GM19468 (cell line): ENCODE data around the gene KLF13.

Source experiments
- ATAC-seq: cut with Tn5 transposase; IDR thresholded peaks from one replicate; pipeline ENCODE4 v1.9.1; 2021; ENCODE audit warnings: mild to moderate bottlenecking, moderate library complexity, moderate number of reproducible peaks; ENCODE audit not compliant: unreplicated experiment; ENCODE audit errors: extremely low read depth

KLF13 gene

DNA sequence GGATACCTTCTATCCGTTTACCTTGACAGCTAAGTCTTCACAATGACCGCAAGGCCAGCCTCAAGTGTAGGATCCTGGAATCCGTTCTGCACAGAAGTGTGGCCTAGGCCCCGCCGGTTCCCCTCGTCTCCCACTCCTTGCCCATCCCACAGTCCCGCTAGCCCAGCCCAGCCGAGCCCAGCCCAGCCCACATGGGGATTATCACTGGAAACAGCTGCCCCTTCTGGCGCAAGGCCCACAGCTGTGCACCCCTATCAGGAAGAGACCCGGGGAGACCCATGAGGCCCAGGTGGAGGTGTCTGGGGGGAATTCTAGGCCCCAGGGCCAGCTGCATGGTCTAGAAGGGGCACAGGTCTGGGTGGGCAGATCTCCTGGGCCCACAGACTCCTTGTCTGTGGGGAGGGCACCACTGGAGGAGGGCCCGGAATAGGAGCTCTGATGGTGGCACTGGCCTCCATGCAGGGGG is 27.9 kb upstream of the KLF13 start:
- ATAC-seq = no peak

DNA sequence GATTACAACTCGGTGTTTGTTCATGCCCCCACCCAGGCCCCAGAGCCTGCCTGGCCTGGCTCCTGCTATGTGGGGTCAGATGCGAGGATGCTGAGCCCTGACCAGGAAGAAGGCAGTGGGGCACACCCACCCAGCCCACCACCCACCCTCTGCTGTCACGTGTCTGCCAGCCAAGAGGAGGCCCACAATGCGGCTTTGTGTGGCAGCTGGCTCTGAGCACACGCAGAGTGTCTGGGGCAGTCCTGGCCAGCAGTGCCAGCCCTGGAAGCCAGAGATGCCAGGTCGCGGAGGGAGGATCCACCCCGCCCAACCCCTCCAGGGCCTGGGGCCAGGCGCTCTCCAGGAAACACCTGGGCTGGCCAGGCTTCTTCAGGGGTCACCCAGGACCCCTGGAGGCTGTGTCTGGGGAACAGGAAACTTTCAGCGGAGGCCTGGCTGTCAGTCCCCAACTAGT is 26.4 kb upstream of the KLF13 start:
- no peak for ATAC-seq

DNA sequence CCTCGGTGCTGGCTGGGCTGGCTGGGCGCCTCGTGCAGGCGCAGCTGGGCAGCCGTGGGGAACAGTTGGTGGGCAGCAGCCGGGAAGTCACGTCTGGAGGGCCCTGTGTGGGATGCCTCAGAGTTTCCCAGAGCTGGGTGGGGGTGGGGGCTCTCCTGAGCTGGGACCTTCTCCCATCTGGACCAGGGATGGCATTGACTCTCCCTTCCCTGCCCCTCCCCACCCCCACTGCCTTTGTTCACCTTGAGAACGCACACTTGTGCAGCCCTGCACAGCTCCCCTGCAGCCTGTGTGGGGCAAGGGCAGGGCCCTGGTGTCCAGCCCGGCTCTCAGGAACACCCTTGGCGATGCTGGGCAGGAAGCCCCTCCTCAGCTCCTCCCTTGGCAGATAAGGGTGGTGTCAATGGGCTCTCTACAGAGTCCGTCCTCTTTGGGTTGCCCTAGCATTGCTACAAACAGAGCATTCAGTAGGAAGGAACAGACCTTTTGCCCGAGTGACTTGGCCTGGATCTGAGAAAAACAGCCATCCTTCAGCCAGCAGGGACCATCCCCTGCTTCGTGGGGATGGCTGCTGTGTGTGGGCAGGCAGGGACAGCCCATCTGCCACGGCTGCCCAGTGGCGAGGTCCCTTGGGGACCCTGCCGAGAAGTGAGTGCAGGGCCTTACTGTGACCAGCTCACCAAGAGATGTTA is 25.5 kb upstream of the KLF13 start:
- no peak for ATAC-seq

- no peak for ATAC-seq
These were observed 25.0 kb upstream of the KLF13 start for GRCh38 chr15:31301673-31301990.

- no peak for ATAC-seq
These were observed 24.5 kb upstream of the KLF13 start for GRCh38 chr15:31302029-31302657.

DNA sequence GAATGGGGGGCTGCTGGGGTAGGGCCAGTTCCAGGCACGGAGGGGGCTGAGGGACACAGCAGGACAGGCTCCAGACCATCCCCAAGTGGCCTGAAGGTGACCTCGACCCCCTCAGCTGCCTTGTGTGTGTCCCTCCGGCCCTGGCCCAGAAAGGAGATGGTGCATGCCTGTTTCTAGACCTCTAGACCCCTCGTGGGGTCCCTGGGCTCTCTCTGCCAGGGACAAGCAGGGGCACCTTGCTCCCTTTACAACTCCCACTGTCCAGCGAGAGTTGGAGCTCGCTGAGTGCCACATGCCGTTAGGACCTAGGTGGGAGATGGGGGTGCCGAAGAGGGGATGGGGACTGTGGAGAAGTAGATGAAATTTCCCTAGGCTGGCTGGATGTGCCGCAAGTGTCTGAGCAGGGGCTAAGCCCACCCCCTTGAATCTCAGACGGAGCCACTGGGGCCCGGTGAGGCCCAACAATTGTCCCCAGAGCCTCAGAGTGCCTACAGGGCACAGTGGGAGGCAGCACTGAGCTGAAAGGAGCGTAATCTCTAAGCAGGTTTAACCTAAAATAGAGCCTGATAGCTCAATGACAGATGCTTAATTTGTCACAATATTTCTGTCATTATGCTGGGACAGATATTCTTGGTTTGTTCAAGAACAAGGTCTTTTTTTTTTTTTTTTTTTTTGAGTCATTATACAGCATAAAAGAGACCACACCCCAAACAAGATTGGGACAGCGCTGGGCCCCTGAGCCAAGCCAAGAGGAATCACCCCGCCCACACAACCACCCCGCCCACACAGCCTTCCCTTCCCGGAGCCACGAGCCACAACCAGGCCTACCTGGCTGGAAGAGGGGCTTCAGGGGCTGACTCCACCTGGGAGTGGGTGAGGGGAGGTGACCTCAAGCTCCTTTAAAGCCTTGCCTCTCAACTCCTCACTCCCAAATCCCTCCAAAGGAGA is 23.6 kb upstream of the KLF13 start:
- ATAC-seq = no peak

DNA sequence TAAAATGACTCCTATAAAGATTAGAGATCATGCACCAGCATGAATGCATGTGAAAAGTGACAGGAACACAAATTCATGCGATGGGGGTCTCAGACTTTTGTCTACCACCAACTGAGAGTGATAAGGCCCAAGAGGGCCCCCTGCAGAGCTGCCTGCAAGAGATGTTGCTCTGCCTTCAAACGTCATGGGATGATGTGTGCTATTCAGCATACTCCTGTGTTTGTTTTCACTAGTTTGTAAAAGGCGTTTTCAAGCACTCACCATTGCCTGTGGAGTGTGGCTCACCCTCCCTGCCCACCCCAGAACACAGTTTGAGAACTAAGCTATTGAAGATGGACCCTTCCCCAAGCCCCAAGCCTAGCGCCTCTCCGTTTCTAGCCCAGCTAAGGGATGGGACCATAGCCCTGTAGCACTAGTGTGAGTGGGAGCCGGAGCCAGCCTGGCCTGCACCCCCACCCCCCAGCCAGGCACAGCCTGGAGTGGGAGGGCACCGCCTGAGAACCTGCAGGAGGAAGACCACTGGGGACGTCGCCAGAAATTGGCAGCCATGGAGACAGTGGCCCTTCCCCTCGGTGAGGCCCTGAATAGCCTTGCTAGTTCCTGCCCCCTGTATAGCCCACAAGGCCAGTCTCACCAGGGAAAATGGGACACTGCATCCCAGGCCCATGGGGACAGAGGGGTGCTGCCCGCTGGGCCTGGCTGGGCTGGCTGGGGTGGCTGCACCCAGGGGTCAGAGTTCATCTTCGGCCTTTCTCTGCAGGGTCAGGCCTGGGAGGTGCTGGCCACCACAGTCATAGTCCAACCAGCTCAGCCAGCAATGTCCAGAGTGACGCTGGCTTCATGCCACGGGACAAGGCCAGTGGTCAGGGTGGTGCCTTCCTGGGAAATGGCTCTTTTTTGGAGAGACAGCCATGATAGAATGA is 22.6 kb upstream of the KLF13 start:
- ATAC-seq = no peak

GRCh38 chr15:31304751-31305365 is 21.8 kb upstream of the KLF13 start:
- ATAC-seq = no peak

DNA sequence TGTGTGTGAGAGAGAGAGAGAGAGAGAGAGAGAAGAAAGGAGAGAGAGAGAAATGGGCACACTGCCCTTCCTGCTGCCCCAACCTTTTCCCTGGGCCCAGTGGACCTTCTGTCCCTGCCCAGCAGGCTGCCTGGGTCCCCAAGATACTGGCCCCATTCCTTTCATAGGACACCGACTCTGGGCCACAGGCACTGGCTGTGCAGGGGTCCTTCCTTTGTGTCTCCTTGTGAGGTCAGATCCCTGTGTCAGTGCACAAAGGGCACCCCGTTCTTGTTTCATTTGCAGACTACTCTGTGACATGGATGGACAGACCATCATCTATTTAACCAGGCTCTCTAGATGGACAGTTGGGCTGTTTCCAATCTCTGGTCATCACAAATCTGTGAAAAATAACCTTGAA is 21.3 kb upstream of the KLF13 start:
- ATAC-seq = no peak

- no peak for ATAC-seq
These were observed 20.7 kb upstream of the KLF13 start for GRCh38 chr15:31305796-31306425.

DNA sequence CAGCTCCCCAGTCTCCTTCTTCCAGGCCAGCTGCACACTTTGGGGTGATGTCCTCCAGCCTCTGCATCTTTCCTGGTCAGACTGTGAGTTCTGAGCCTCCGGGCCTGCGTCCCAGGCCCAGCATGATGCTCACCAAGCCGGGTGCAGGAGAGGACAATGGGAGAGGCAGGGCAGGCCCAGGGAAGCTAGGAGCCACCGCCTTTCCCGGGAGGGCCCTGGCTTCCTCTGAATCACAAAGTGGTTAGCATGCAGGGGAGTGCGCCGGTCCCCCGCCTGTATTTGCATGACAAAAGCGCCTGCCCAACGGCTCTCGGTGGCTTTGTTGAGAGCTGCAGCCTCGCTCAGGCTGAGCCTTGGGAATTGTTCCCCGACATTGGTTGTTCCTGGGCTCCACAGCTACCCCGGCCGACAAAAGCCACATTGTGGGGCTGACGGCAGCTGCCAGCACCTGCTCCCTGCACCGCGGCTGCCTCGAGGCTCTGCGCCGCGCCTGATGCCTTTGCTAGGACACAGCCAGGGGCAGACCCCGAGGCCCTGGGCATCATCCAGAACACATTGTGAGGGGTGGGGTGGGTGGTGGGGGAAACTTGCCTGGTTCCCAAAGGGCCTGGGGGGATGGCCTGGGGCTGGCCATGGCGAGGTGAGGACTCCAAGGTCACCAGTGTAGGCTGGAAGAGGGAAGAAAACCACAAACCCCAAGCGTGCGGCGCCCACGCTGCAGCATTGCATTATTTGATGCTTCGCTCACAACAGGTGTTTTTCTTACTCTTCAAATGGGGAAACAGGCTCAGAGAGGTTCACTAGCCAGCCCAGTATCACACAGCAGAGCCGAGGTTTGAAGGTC is 20.0 kb upstream of the KLF13 start:
- ATAC-seq = no peak

DNA sequence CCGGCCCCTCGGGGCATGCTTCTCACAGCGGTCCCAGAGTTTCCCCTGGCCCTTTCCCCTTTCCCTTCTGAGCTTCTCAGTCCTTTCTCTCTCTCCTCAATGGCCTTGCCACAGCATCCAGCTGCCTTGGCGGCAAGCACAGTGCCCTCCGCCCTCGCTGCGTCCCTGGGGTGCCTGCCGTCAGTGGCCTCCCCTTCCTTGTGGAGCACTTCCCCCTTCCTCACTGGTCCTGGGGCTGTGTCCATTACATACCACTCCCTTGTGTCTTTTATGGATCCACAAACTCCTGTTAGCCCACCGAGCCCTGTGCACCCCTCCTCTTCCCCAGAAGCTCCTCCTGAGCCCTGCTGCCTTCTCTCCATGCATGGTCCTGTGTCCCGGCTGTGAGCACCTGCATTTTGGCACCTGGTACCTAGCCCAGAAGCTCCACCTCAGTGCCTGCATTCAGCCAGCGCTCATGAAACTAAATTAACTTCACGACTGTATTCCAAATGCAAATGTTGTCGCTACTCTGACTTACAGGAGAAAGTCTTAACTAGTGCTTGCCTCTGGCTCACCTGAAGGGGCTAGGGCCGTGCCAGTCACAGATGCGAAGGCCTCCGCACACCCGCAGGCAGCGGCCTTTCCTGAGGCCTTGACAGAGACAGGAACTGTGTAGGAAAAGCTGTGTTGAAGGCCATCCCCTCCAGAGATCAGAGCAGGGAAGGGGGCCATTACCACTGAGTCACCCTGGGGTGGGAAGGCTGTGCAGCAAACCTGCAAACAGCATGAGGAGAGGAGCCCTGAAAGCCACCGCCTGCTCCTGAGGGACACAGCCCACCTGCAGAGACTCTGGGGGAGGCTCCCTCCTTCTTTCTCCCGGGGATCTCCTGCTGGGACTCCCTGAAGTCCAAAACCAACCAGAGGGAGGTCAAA is 19.1 kb upstream of the KLF13 start:
- ATAC-seq = no peak

DNA sequence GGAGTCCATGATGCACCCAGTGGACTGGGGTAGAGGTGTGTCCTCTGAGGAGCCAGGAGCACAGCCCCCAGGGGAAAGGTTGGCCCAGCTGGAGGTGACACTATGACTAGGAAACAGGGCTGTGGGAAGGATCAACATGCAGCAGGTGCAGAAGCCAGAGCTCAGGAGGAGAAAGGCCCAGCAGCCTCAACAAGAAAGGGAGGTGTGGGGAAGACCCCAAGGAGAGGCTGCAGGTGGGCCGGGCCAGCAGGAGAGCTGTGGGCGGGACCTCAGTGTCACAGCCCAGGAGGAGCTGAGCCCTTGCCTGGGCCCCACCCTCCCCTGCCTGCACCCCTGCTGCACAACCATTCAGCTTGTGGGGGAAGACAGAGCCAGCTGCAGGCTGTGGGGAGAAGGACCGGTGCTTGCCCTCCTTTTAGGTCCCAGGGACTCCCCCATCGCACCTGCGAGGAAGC is 18.4 kb upstream of the KLF13 start:
- peak; percentile 37 for ATAC-seq

DNA sequence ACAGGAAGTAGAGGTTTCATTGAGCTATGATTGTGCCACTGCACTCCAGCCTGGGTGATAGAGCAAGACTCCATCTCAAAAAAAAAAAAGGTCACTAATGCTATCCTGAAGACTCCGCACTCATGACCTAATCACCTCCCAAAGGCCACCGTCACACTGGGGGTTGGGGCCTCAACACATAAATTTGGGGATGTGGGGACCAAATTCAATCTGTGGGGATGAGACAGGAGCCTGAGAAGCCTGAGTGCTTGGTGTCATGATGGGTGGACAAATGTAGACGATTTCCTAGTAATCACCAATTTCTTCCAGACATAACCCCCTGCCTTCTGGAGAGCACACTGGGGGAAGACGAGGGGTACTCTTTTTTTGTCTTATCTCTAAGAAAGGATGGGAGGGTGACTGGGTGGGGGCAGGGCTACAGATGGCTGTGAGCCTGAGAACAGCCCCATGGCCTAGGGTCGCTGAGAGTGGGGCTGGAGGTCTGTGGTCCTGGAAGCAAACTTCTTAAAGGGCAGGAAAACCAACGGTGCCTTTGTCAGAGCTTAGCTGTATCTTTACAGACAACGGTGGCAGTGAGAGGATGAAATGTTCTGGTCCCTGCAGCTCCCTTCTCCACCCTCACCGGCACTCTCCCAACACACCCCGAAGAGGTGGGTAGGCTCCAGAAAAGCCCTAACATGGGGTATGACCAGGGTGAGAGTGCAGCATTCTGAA is 16.6 kb upstream of the KLF13 start:
- no peak for ATAC-seq

DNA sequence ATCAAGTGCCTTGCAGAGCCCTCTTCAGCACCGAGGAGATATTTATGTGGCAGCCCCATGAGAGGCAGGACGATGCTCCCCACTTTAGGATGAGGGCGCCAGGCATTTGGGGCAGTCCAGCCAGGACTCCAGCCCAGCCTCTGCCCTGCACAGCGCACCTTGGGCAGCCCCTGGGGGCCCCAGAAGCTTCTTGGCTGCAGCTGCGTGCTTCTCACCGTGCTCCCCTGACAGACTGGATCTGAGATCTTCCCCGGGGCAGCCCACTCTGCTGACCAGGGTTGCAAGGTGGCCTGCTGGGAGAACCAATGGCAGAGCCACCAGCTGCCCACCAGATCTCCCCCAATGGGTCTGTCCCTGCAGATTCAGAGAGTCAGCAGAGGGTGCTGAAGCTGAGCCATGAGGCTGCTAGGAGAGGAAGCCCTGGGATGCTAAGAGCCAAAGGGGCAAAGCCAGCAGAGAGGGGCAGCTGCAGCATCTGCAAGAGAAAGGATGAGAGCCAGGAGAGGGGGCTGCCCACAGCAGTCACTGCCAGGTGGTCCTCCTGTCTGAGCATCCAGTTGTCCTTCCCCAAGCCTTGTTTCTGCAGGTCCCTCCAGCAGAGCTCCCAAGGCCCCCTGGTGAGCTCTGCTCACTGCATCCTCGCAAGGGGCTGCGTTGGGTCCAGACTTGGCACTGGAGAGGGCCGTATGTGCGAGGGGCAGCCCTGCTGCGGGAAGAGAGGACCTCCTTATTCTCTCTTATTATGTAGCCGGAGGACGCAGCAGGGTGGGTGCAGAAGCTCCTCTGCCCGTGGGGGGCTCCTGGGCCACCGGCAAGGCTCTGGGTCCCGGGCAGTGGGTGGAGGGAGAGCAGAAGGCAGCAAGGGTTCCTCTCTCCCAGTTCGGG is 14.7 kb upstream of the KLF13 start:
- no peak for ATAC-seq

- ATAC-seq = no peak
These were observed 13.4 kb upstream of the KLF13 start for GRCh38 chr15:31313223-31313622.
